ENCODE data around the gene LGI4.
A peak's percentile ranks its signal among the peaks of the same experiment; 100 is the strongest.
"Not testable (repeated sequence)": the region's sequence is repeated elsewhere in the genome, so short reads cannot be mapped to it uniquely, and the experiment has no call there.

Gene LGI4

GRCh38 chr19:35142606-35143230 lies 7.9 kb upstream of the LGI4 start:
- peak; percentile 29 to 44 for DNase-seq (ENCODE audit: low read depth in 2 of 2, low spot score in 1 of 2)

GRCh38 chr19:35141837-35142605 lies 7.2 kb upstream of the LGI4 start:
- no peak for DNase-seq (ENCODE audit: low read depth in 2 of 2, low spot score in 1 of 2)

GRCh38 chr19:35140962-35141836 lies 6.3 kb upstream of the LGI4 start:
- peak; percentile 91 to 93 for DNase-seq (ENCODE audit: low read depth in 2 of 2, low spot score in 1 of 2)

GRCh38 chr19:35140207-35140961 lies 5.5 kb upstream of the LGI4 start:
- no peak for DNase-seq (ENCODE audit: low read depth in 2 of 2, low spot score in 1 of 2)

- no peak for DNase-seq (ENCODE audit: low read depth in 2 of 2, low spot score in 1 of 2)
Observed at GRCh38 chr19:35138305-35138892, 3.5 kb upstream of the LGI4 start, which contains the start of gene FXYD1. Gene FXYD1, plus strand, starts transcription at chr19:35138824. Its CDS starts 1,256 bp downstream, at chr19:35140080.

GRCh38 chr19:35136977-35137702 lies 2.3 kb upstream of the LGI4 start:
- DNase-seq (ENCODE audit: low read depth in 2 of 2, low spot score in 1 of 2), result no peak

- no peak for DNase-seq (ENCODE audit: low read depth in 2 of 2, low spot score in 1 of 2)
Observed at GRCh38 chr19:35136231-35136630, 1.4 kb upstream of the LGI4 start.

GRCh38 chr19:35135389-35135909 lies 590 bp upstream of the LGI4 start:
- DNase-seq (ENCODE audit: low read depth in 2 of 2, low spot score in 1 of 2), result peak in 1 of 2 donors; percentile 24

- no peak for DNase-seq (ENCODE audit: low read depth in 2 of 2, low spot score in 1 of 2)
Observed at GRCh38 chr19:35133826-35134225, 1.0 kb downstream of the LGI4 start.

- DNase-seq (ENCODE audit: low read depth in 2 of 2, low spot score in 1 of 2), result no peak
Observed at GRCh38 chr19:35132254-35132653, 2.6 kb downstream of the LGI4 start.

GRCh38 chr19:35130761-35131720 lies 3.8 kb downstream of the LGI4 start:
- DNase-seq (ENCODE audit: low read depth in 2 of 2, low spot score in 1 of 2), result no peak

GRCh38 chr19:35129724-35130274 lies 5.1 kb downstream of the LGI4 start:
- DNase-seq (ENCODE audit: low read depth in 2 of 2, low spot score in 1 of 2), result not testable (repeated sequence)

- no peak for DNase-seq (ENCODE audit: low read depth in 2 of 2, low spot score in 1 of 2)
Observed at GRCh38 chr19:35128398-35129057, 6.3 kb downstream of the LGI4 start.

- DNase-seq (ENCODE audit: low read depth in 2 of 2, low spot score in 1 of 2), result no peak
Observed at GRCh38 chr19:35127871-35128270, 7.0 kb downstream of the LGI4 start.

- no peak for DNase-seq (ENCODE audit: low read depth in 2 of 2, low spot score in 1 of 2)
Observed at GRCh38 chr19:35126624-35126959, 8.3 kb downstream of the LGI4 start.

GRCh38 chr19:35125749-35126623 lies 8.9 kb downstream of the LGI4 start:
- DNase-seq (ENCODE audit: low read depth in 2 of 2, low spot score in 1 of 2), result no peak

GRCh38 chr19:35125270-35125717 lies 9.6 kb downstream of the LGI4 start:
- no peak for DNase-seq (ENCODE audit: low read depth in 2 of 2, low spot score in 1 of 2)

All from stimulated activated CD8-positive, alpha-beta memory T cell treated with anti-CD3 and anti-CD28 coated beads, Interleukin-4, amount 100 ng/mL, for 4 hours (primary cell).